Common myeloid progenitor, CD34-positive (primary cell): ENCODE measurements around the gene NYAP1.

Experiments used
- CTCF ChIA-PET: fragments of 350-600 bp; sonication (Branson Sonifier 250); formaldehyde crosslinking; loops from one replicate; lab custom pipeline; 2021; ENCODE audit warnings: antibody characterized with exemption; lab: Charles Lee
- POLR2A ChIA-PET: fragments of 350-600 bp; sonication (Branson Sonifier 250); formaldehyde crosslinking; loops from one replicate; lab custom pipeline; 2021; ENCODE audit warnings: antibody characterized with exemption; lab: Charles Lee
- DNase-seq, 3 donors: peaks; one replicate each; pipeline versions ENCODE4 v3.0.0 to v3.0.0-alpha.2; 2013
- H3K27ac ChIP-seq, 2 experiments: 1 replicate in 1 of 2; 2 replicates in 1 of 2; pipeline ENCODE4 v1.7.0; 2013; ENCODE audit warnings: inconsistent platforms in 2 of 2, low read length in 2 of 2, mild to moderate bottlenecking in 2 of 2, low read depth in 1 of 2, moderate library complexity in 1 of 2; ENCODE audit not compliant: severe bottlenecking in 2 of 2, insufficient read depth in 1 of 2, poor library complexity in 1 of 2
- H3K27me3 ChIP-seq, 5 experiments: replicated peaks in 2 of 5; 1 replicate in 3 of 5; 2 replicates in 2 of 5; pipeline versions ENCODE4 v1.6.1 to v1.7.0; 2013; ENCODE audit warnings: low read length in 4 of 5, mild to moderate bottlenecking in 2 of 5, moderate library complexity in 2 of 5, inconsistent platforms in 1 of 5; ENCODE audit not compliant: insufficient read depth in 5 of 5, control insufficient read depth in 4 of 5
- H3K36me3 ChIP-seq, 4 experiments: 1 replicate in 2 of 4; 2 replicates in 2 of 4; pipeline versions ENCODE4 v1.6.1 to v1.7.0; 2013; ENCODE audit warnings: low read length in 3 of 4, control low read depth in 1 of 4, mild to moderate bottlenecking in 1 of 4; ENCODE audit not compliant: control insufficient read depth in 4 of 4, insufficient read depth in 4 of 4
- H3K4me1 ChIP-seq, 4 experiments: 1 replicate in 3 of 4; 2 replicates in 1 of 4; pipeline versions ENCODE4 v1.6.1 to v1.7.1; 2013; ENCODE audit warnings: low read length in 3 of 4, mild to moderate bottlenecking in 3 of 4, control low read depth in 1 of 4, inconsistent platforms in 1 of 4, moderate library complexity in 1 of 4; ENCODE audit not compliant: control insufficient read depth in 4 of 4, insufficient read depth in 4 of 4; ENCODE audit errors: control extremely low read depth in 1 of 4
- H3K4me3 ChIP-seq, 7 experiments: 1 replicate in 4 of 7; 2 replicates in 3 of 7; pipeline versions ENCODE4 v1.5.1 to v1.7.0; 2013; ENCODE audit warnings: mild to moderate bottlenecking in 7 of 7, low read length in 6 of 7, moderate library complexity in 6 of 7, inconsistent platforms in 2 of 7, low read depth in 2 of 7, control low read depth in 1 of 7; ENCODE audit not compliant: insufficient read depth in 4 of 7, control insufficient read depth in 1 of 7; ENCODE audit errors: extremely low read depth in 1 of 7
- H3K9me3 ChIP-seq, 5 experiments: 1 replicate in 4 of 5; 2 replicates in 1 of 5; pipeline versions ENCODE4 v1.6.1 to v1.7.1; 2013; ENCODE audit warnings: low read length in 4 of 5, mild to moderate bottlenecking in 2 of 5, inconsistent platforms in 1 of 5, low read depth in 1 of 5, moderate library complexity in 1 of 5; ENCODE audit not compliant: control insufficient read depth in 4 of 5, insufficient read depth in 2 of 5; ENCODE audit errors: control extremely low read depth in 1 of 5
- WGBS: methylation state at CpG from one replicate; pipeline ENCODE4 v1.1.5; 2013; ENCODE audit not compliant: insufficient coverage; 5-methylcytosine and 5-hydroxymethylcytosine counted together

NYAP1 gene

DNA sequence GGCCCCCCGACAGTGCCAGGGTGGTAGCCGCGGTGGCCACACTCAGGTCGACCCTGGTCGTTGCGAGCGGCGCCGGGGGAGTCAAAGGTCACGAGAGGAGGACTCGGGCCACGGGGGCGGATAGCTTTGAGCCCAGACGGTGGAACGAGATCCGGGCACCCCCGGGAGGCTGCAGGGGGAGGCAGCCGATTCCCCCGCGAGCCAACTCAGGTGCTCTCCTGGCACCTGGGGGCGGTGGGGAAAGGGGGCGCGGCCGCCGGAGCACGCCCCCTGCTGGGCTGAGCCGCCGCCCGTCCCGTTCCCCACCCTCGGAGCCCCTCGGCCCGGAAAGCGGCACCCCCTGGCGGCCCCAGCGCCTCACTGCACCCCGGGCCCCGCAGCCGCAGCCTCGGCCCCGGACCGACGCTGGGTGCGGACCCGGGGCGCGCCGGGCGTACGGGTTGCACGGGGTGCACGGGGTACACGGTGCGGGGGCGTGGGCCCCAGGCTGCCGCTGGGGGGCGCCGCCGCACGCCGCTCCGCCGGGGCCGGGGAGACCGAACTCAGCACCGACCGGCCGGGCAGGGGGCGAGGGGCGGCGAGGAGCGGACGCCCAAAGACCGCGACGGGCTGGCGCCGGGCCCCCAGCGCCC, 521 bp upstream of the NYAP1 start:
- H3K27ac ChIP-seq, result peak overlapping the region in 1 of 2 experiments; percentile 5
- peak overlapping the region; percentile 18 to 76 (median 63) for H3K4me3 ChIP-seq
- ChIA-PET POLR2A (no interaction called here), CTCF (interaction anchor here (0.8 to 10.5 kb wide), 16 partner anchors 10 to 103 kb away, joined by 3 to 142 read pairs (median 4); partner anchors contain the start of genes AGFG2, FBXO24, LRCH4 and SPACDR)
- no peaks in the 10 kb centered on the region for H3K9me3 ChIP-seq
- no peaks in the 10 kb centered on the region for H3K27me3 ChIP-seq
- under 1% methylated on average over 72 of the region's 79 CpGs for WGBS
- peak; percentile 65 to 79 (median 75) for DNase-seq
- H3K36me3 ChIP-seq, result no peaks in the 10 kb centered on the region
- H3K4me1 ChIP-seq, result peaks cover 0 to 18% (median 15%) of the 10 kb centered on the region in 4 experiments

GRCh38 chr7:100484673-100485045, 932 bp downstream of the NYAP1 start:
- Histone ChIP-seq H3K27ac (no peak overlapping the region), H3K4me3 (no peak overlapping the region), H3K36me3 (no peaks in the 10 kb centered on the region), H3K27me3 (no peaks in the 10 kb centered on the region), H3K9me3 (no peaks in the 10 kb centered on the region), H3K4me1 (peaks cover 0 to 15% (median 11%) of the 10 kb centered on the region in 4 experiments)
- POLR2A ChIA-PET, result interaction anchor here (0.6 kb wide), 2 partner anchors 13 to 18 kb away, joined by 3 read pairs; no protein-coding TSS in a partner anchor
- CTCF ChIA-PET, result interaction anchor here (1.2 kb wide), 1 partner anchor 15 kb away, joined by 5 read pairs; no protein-coding TSS in a partner anchor
- DNase-seq, result no peak
- WGBS, result 100% methylated on average over 2 of the region's 6 CpGs

DNA sequence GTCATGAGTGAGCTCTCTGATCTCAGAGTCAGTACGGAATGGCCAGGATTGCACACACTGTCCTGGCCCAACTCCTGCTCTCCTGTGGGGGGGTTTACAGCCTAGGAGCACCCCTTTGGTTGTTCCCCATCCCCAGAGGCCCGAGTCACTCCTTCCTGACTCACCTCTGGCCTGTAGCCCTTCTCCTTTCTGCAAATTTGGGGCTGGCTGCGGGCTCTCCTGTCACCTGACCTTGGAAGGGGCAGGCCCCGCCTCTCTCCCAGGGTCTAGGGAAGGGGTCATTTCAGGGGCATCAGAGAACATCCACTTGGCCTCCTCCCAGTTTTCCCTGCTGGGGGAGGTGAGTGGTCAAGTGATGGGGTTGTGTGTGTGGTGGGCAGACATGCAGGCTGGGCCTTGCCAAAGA, 1.7 kb downstream of the NYAP1 start:
- DNase-seq, result no peak
- ChIA-PET POLR2A (no interaction called here), CTCF (interaction anchor here (0.5 to 1.2 kb wide), 3 partner anchors 16 to 205 kb away, joined by 3 to 5 read pairs (median 3); no protein-coding TSS in a partner anchor)
- peaks cover 0 to 13% (median 9%) of the 10 kb centered on the region in 4 experiments for H3K4me1 ChIP-seq
- no peak overlapping the region for H3K4me3 ChIP-seq
- H3K27me3 ChIP-seq, result no peaks in the 10 kb centered on the region
- 82% methylated on average over 2 of the region's 4 CpGs for WGBS
- no peak overlapping the region for H3K27ac ChIP-seq
- H3K36me3 ChIP-seq, result no peaks in the 10 kb centered on the region
- H3K9me3 ChIP-seq, result no peaks in the 10 kb centered on the region

- Histone ChIP-seq H3K4me1 (peaks cover 0 to 13% (median 9%) of the 10 kb centered on the region in 4 experiments), H3K36me3 (no peaks in the 10 kb centered on the region), H3K27me3 (peaks cover 0 to 3% (median 0%) of the 10 kb centered on the region in 5 experiments), H3K27ac (no peak overlapping the region), H3K9me3 (no peaks in the 10 kb centered on the region), H3K4me3 (no peak overlapping the region)
- ChIA-PET POLR2A (no interaction called here), CTCF (interaction anchor here (0.5 to 1.2 kb wide), 2 partner anchors 73 to 205 kb away, joined by 3 read pairs; no protein-coding TSS in a partner anchor)
- DNase-seq, result no peak
- WGBS, result 93% methylated on average over 3 of the region's 5 CpGs
Measured at GRCh38 chr7:100486111-100486636, 2.4 kb downstream of the NYAP1 start.

DNA sequence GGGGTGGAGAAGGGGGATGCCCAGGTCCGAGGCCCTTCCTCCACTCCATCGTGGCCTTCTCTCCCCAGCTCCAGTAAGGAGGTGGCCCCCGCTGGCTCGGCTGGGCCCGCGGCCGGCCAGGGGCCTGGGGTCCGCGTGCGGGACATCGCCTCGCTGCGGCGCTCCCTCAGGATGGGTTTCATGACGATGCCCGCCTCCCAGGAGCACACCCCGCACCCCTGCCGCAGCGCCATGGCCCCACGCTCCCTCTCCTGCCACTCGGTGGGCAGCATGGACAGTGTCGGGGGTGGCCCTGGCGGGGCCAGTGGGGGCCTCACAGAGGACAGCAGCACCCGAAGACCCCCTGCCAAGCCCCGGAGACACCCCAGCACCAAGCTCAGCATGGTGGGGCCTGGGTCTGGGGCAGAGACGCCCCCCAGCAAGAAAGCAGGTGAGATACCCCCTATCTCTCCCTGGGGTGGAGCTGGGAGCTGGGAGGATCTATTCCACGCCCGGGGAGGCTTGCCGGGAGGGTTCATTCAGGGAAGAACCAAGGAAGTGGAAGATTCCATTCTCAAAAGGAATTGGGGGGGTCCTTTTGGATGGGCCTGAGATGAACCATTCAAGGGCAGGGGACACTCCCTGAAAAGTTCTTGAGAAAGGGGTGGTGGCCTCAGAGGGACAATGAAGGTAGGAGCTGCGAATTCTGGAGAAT, 3.2 kb downstream of the NYAP1 start:
- no peaks in the 10 kb centered on the region for H3K36me3 ChIP-seq
- DNase-seq, result no peak
- H3K4me3 ChIP-seq, result no peak overlapping the region
- ChIA-PET POLR2A (interaction anchor here (0.6 kb wide), 1 partner anchor 40 kb away, joined by 4 read pairs; no protein-coding TSS in a partner anchor), CTCF (interaction anchor here (0.8 to 1.8 kb wide), 4 partner anchors 10 to 73 kb away, joined by 4 to 6 read pairs (median 5); no protein-coding TSS in a partner anchor)
- H3K27ac ChIP-seq, result no peak overlapping the region
- H3K4me1 ChIP-seq, result peaks cover 0 to 13% (median 9%) of the 10 kb centered on the region in 4 experiments
- no peaks in the 10 kb centered on the region for H3K9me3 ChIP-seq
- 96% methylated on average over 24 of the region's 30 CpGs for WGBS
- peaks cover 0 to 3% (median 0%) of the 10 kb centered on the region in 5 experiments for H3K27me3 ChIP-seq

GRCh38 chr7:100488333-100489095, 4.8 kb downstream of the NYAP1 start:
- Histone ChIP-seq H3K27me3 (peaks cover 0 to 3% (median 0%) of the 10 kb centered on the region in 5 experiments), H3K36me3 (no peaks in the 10 kb centered on the region), H3K4me3 (no peak overlapping the region), H3K4me1 (peaks cover 0 to 8% (median 5%) of the 10 kb centered on the region in 4 experiments), H3K9me3 (no peaks in the 10 kb centered on the region), H3K27ac (no peak overlapping the region)
- DNase-seq, result no peak
- ChIA-PET CTCF (interaction anchor here (1.2 to 2.0 kb wide), 8 partner anchors 8 to 100 kb away, joined by 3 to 7 read pairs (median 6); no protein-coding TSS in a partner anchor), POLR2A (no interaction called here)
- 96% methylated on average over 29 of the region's 44 CpGs for whole genome bisulfite sequencing
